ENCODE results near the gene RCBTB2.

- TF ChIP-seq CTCF (IDR thresholded peaks at IDR 0.05; ENCODE audit: low read length) (no peak), EZH2 (IDR thresholded peaks at IDR 0.05; ENCODE audit: borderline replicate concordance, low read length) (no peak)
These were observed 6.6 kb downstream of the RCBTB2 start for GRCh38 chr13:48526286-48526685.

Measured in OCI-LY1 (cell line).